DND-41 (cell line): Measurements from ENCODE around the gene SETBP1.
A peak's percentile ranks its signal among the peaks of the same experiment; 100 is the strongest.

Experiments used
- ATAC-seq: fragments of 200-7000 bp; cut with Tn5 transposase; 3 replicates; pipeline ENCODE4 v1.9.1; 2021; ENCODE audit warnings: low read depth; ENCODE audit not compliant: insufficient read depth
- DNase-seq: peaks from one replicate; pipeline ENCODE4 v3.0.0-alpha.2; 2020
- H2AFZ ChIP-seq: 2 replicates; pipeline ENCODE4 v1.6.0; 2012; ENCODE audit warnings: low read depth, low read length
- H3K27ac ChIP-seq: 2 replicates; pipeline ENCODE4 v1.5.1; 2012; ENCODE audit warnings: low read length, inconsistent platforms
- H3K27me3 ChIP-seq: fragments of 200-600 bp; sonication (generic); 2 replicates; pipeline ENCODE4 v1.6.0; 2012; ENCODE audit warnings: low read length, mild to moderate bottlenecking, inconsistent platforms; ENCODE audit not compliant: insufficient read depth, poor library complexity
- H3K36me3 ChIP-seq: 2 replicates; pipeline ENCODE4 v1.5.1; 2012; ENCODE audit warnings: low read length, inconsistent platforms; ENCODE audit not compliant: insufficient read depth
- H3K4me1 ChIP-seq: 2 replicates; pipeline ENCODE4 v1.5.1; 2012; ENCODE audit warnings: mild to moderate bottlenecking, low read length; ENCODE audit not compliant: insufficient read depth
- H3K4me2 ChIP-seq: 2 replicates; pipeline ENCODE4 v1.6.0; 2012; ENCODE audit warnings: mild to moderate bottlenecking, moderate library complexity, low read length, inconsistent platforms; ENCODE audit not compliant: insufficient read depth
- H3K4me3 ChIP-seq, 2 experiments: fragments of 200-600 bp in 1 of 2; shearing (Covaris generic) in 1 of 2; 2 replicates each; pipeline ENCODE4 v1.5.1; 2012 to 2016; ENCODE audit warnings: inconsistent platforms in 2 of 2, low read length in 2 of 2, mild to moderate bottlenecking in 2 of 2, low read depth in 1 of 2, moderate library complexity in 1 of 2
- H3K79me2 ChIP-seq: 2 replicates; pipeline ENCODE4 v1.6.0; 2012; ENCODE audit warnings: low read length, inconsistent platforms; ENCODE audit not compliant: insufficient read depth
- H3K9ac ChIP-seq: 2 replicates; pipeline ENCODE4 v1.6.0; 2012; ENCODE audit warnings: low read depth, mild to moderate bottlenecking, inconsistent platforms, low read length, moderate library complexity
- H3K9me3 ChIP-seq: 2 replicates; pipeline ENCODE4 v1.5.1; 2012; ENCODE audit warnings: low read length, moderate library complexity, mild to moderate bottlenecking, inconsistent platforms; ENCODE audit not compliant: insufficient read depth, severe bottlenecking
- H4K20me1 ChIP-seq: 2 replicates; pipeline ENCODE4 v1.6.0; 2012; ENCODE audit warnings: low read length; ENCODE audit not compliant: insufficient read depth
- CTCF ChIP-seq: IDR thresholded peaks from 2 replicates; pipeline ENCODE4 v1.5.1; 2012; ENCODE audit warnings: borderline replicate concordance, low read length, moderate library complexity, mild to moderate bottlenecking; ENCODE audit not compliant: poor library complexity, severe bottlenecking; ENCODE audit errors: extremely low read depth
- EZH2 ChIP-seq: IDR thresholded peaks from 3 replicates; pipeline ENCODE4 v1.6.1; 2012; ENCODE audit warnings: borderline replicate concordance, low read depth, mild to moderate bottlenecking, moderate library complexity, low read length, inconsistent platforms; ENCODE audit not compliant: severe bottlenecking

SETBP1 gene

GRCh38 chr18:44686156-44686555 lies 5.5 kb downstream of the SETBP1 start:
- Histone ChIP-seq H3K9ac (no peak overlapping the region), H3K4me3 (no peak overlapping the region), H3K79me2 (no peaks in the 10 kb centered on the region), H3K4me2 (no peak overlapping the region), H4K20me1 (no peaks in the 10 kb centered on the region), H3K27me3 (peaks cover 17% of the 10 kb centered on the region), H3K27ac (no peak overlapping the region), H2AFZ (no peak overlapping the region), H3K4me1 (peaks cover 31% of the 10 kb centered on the region), H3K36me3 (no peaks in the 10 kb centered on the region), H3K9me3 (no peaks in the 10 kb centered on the region)
- no peak for DNase-seq
- ATAC-seq = no peak
- no peak for TF ChIP-seq EZH2
- TF ChIP-seq CTCF = no peak

GRCh38 chr18:44687421-44687820 lies 6.7 kb downstream of the SETBP1 start:
- DNase-seq (no peak), ATAC-seq (peak; percentile 66)
- Histone ChIP-seq H3K79me2 (no peaks in the 10 kb centered on the region), H3K4me3 (no peak overlapping the region), H3K36me3 (no peaks in the 10 kb centered on the region), H3K4me2 (no peak overlapping the region), H3K4me1 (peaks cover 19% of the 10 kb centered on the region), H2AFZ (no peak overlapping the region), H4K20me1 (no peaks in the 10 kb centered on the region), H3K9me3 (no peaks in the 10 kb centered on the region), H3K27me3 (peaks cover 5% of the 10 kb centered on the region), H3K27ac (no peak overlapping the region), H3K9ac (no peak overlapping the region)
- no peak for TF ChIP-seq CTCF
- no peak for TF ChIP-seq EZH2

- no peak overlapping the region for H3K4me2 ChIP-seq
- no peak overlapping the region for H3K4me3 ChIP-seq
- no peaks in the 10 kb centered on the region for H3K27me3 ChIP-seq
- H3K36me3 ChIP-seq = no peaks in the 10 kb centered on the region
- H2AFZ ChIP-seq = no peak overlapping the region
- H3K9ac ChIP-seq = no peak overlapping the region
- H4K20me1 ChIP-seq = no peaks in the 10 kb centered on the region
- DNase-seq (no peak), ATAC-seq (no peak)
- peaks cover 13% of the 10 kb centered on the region for H3K4me1 ChIP-seq
- no peaks in the 10 kb centered on the region for H3K79me2 ChIP-seq
- H3K27ac ChIP-seq = no peak overlapping the region
- TF ChIP-seq EZH2 (no peak), CTCF (no peak)
- H3K9me3 ChIP-seq = no peaks in the 10 kb centered on the region
Measured at GRCh38 chr18:44689736-44690135, 9.0 kb downstream of the SETBP1 start.
